HG02970 (cell line): Measurements from ENCODE around the gene DIPK1A.

Experiments
- ATAC-seq: cut with Tn5 transposase; IDR thresholded peaks from one replicate; pipeline ENCODE4 v1.9.1; 2021; ENCODE audit warnings: mild to moderate bottlenecking, moderate library complexity, moderate number of reproducible peaks; ENCODE audit not compliant: unreplicated experiment, low FRiP score

Gene DIPK1A

GRCh38 chr1:92817137-92817697 lies 144.0 kb downstream of the DIPK1A start:
- ATAC-seq, result no peak

- ATAC-seq, result no peak
Measured at GRCh38 chr1:92816732-92817131, 144.5 kb downstream of the DIPK1A start.

- no peak for ATAC-seq
Measured at GRCh38 chr1:92808381-92808780, 152.9 kb downstream of the DIPK1A start.

- ATAC-seq, result no peak
Measured at GRCh38 chr1:92805216-92805615, 156.0 kb downstream of the DIPK1A start.

- no peak for ATAC-seq
Measured at GRCh38 chr1:92804721-92805201, 156.5 kb downstream of the DIPK1A start.

GRCh38 chr1:92803140-92803887 lies 157.9 kb downstream of the DIPK1A start:
- no peak for ATAC-seq

- ATAC-seq, result no peak
Measured at GRCh38 chr1:92797961-92798360, 163.3 kb downstream of the DIPK1A start.

- no peak for ATAC-seq
Measured at GRCh38 chr1:92797297-92797696, 164.0 kb downstream of the DIPK1A start.

- ATAC-seq, result no peak
Measured at GRCh38 chr1:92795166-92795565, 166.1 kb downstream of the DIPK1A start.

- ATAC-seq, result no peak
Measured at GRCh38 chr1:92792340-92792782, 168.9 kb downstream of the DIPK1A start.
